Karpas-422 (cell line): ENCODE results near the gene DENND5B. TPM values are rescaled to one million over a fixed set of nuclear protein-coding genes. Genes with fewer than 3 reads are reported as not detected.
A peak's percentile ranks its signal among the peaks of the same experiment; 100 is the strongest.

Experiments
- DNase-seq: peaks from one replicate; pipeline ENCODE4 v3.0.0-alpha.2; 2015
- H2AFZ ChIP-seq: fragments of 200-600 bp; sonication (generic); 2 replicates; pipeline ENCODE4 v1.6.1; 2014; ENCODE audit warnings: antibody characterized with exemption, low read length, mixed read lengths
- H3K27ac ChIP-seq: fragments of 200-600 bp; sonication (generic); 2 replicates; pipeline ENCODE4 v1.5.1; 2014; ENCODE audit warnings: mild to moderate bottlenecking, low read length, moderate library complexity
- H3K27me3 ChIP-seq: fragments of 200-600 bp; sonication (generic); 2 replicates; pipeline ENCODE4 v1.6.1; 2014; ENCODE audit warnings: low read length, mixed read lengths
- H3K36me3 ChIP-seq: fragments of 200-600 bp; sonication (generic); 2 replicates; pipeline ENCODE4 v1.6.1; 2014; ENCODE audit warnings: low read length, mixed read lengths; ENCODE audit not compliant: insufficient read depth
- H3K4me1 ChIP-seq: fragments of 200-600 bp; sonication (generic); 2 replicates; pipeline ENCODE4 v1.6.1; 2014; ENCODE audit warnings: mild to moderate bottlenecking, low read length, mixed read lengths
- H3K4me2 ChIP-seq: fragments of 200-600 bp; sonication (generic); 2 replicates; pipeline ENCODE4 v1.6.1; 2014; ENCODE audit warnings: low read length, low read depth, mild to moderate bottlenecking; ENCODE audit not compliant: poor library complexity, severe bottlenecking
- H3K4me3 ChIP-seq: fragments of 200-600 bp; sonication (generic); 2 replicates; pipeline ENCODE4 v1.5.1; 2014; ENCODE audit warnings: mild to moderate bottlenecking, antibody characterized with exemption, low read length, mixed read lengths
- H3K79me2 ChIP-seq: fragments of 200-600 bp; sonication (generic); 2 replicates; pipeline ENCODE4 v1.6.1; 2014; ENCODE audit warnings: mild to moderate bottlenecking, low read length, mixed read lengths
- H3K9ac ChIP-seq: fragments of 200-600 bp; sonication (generic); 2 replicates; pipeline ENCODE4 v1.6.0; 2014; ENCODE audit warnings: low read length
- H3K9me2 ChIP-seq: fragments of 200-600 bp; sonication (generic), shearing (Covaris generic); replicated peaks from 2 replicates; pipeline ENCODE4 v1.6.0; 2014; ENCODE audit warnings: mild to moderate bottlenecking, low read length, moderate library complexity; ENCODE audit not compliant: insufficient read depth
- H3K9me3 ChIP-seq: fragments of 300-700, 200-600 bp; sonication (generic); 2 replicates; pipeline ENCODE4 v1.6.1; 2014; ENCODE audit warnings: low read length, mixed read lengths
- H4K20me1 ChIP-seq: fragments of 200-600 bp; sonication (generic); 2 replicates; pipeline ENCODE4 v1.6.1; 2014; ENCODE audit warnings: mild to moderate bottlenecking, antibody characterized with exemption, low read length, low read depth; ENCODE audit not compliant: insufficient read depth
- total RNA-seq: library from RNA; depleted of rRNA; stranded (reverse); fragments of >200 nt; shearing (Covaris generic); gene quantifications from 2 replicates; pipeline ENCODE4 v1.2.3, GENCODE V29; 2014; ENCODE audit warnings: low replicate concordance

Gene DENND5B
- total RNA-seq, 1 experiment from 2014 or later: 5.5 TPM

- Histone ChIP-seq H3K9me2 (no peaks in the 10 kb centered on the region), H3K9me3 (no peaks in the 10 kb centered on the region), H3K4me1 (peaks cover 54% of the 10 kb centered on the region), H3K27ac (no peak overlapping the region), H4K20me1 (no peaks in the 10 kb centered on the region), H3K36me3 (no peaks in the 10 kb centered on the region), H3K27me3 (no peaks in the 10 kb centered on the region), H2AFZ (no peak overlapping the region), H3K9ac (no peak overlapping the region), H3K4me3 (no peak overlapping the region), H3K4me2 (peak overlapping the region; percentile 10), H3K79me2 (no peaks in the 10 kb centered on the region)
- no peak for DNase-seq
Observed at GRCh38 chr12:31600750-31601149, 9.8 kb upstream of the DENND5B start.

- Histone ChIP-seq H3K4me1 (peaks cover 54% of the 10 kb centered on the region), H3K9ac (no peak overlapping the region), H3K36me3 (no peaks in the 10 kb centered on the region), H3K4me2 (peak overlapping the region; percentile 10), H3K27ac (no peak overlapping the region), H2AFZ (no peak overlapping the region), H4K20me1 (no peaks in the 10 kb centered on the region), H3K79me2 (no peaks in the 10 kb centered on the region), H3K9me3 (no peaks in the 10 kb centered on the region), H3K27me3 (no peaks in the 10 kb centered on the region), H3K4me3 (no peak overlapping the region), H3K9me2 (no peaks in the 10 kb centered on the region)
- peak; percentile 75 for DNase-seq
Observed at GRCh38 chr12:31600252-31600651, 9.3 kb upstream of the DENND5B start.

GRCh38 chr12:31599053-31599452 lies 8.1 kb upstream of the DENND5B start:
- Histone ChIP-seq H2AFZ (no peak overlapping the region), H3K36me3 (no peaks in the 10 kb centered on the region), H3K27me3 (no peaks in the 10 kb centered on the region), H3K4me2 (peak overlapping the region; percentile 55), H3K4me3 (peak overlapping the region; percentile 33; the same call in 1 of the 2 replicates), H3K79me2 (no peaks in the 10 kb centered on the region), H3K27ac (peak overlapping the region; percentile 50), H3K9me3 (no peaks in the 10 kb centered on the region), H3K9me2 (no peaks in the 10 kb centered on the region), H3K9ac (no peak overlapping the region; the same call in 1 of the 2 replicates), H4K20me1 (no peaks in the 10 kb centered on the region), H3K4me1 (peaks cover 43% of the 10 kb centered on the region)
- DNase-seq: peak; percentile 88

GRCh38 chr12:31597066-31597465 lies 6.1 kb upstream of the DENND5B start:
- Histone ChIP-seq H3K9me3 (no peaks in the 10 kb centered on the region), H4K20me1 (no peaks in the 10 kb centered on the region), H3K9ac (no peak overlapping the region), H3K27ac (no peak overlapping the region), H3K4me2 (no peak overlapping the region), H3K27me3 (no peaks in the 10 kb centered on the region), H3K9me2 (no peaks in the 10 kb centered on the region), H3K79me2 (no peaks in the 10 kb centered on the region), H3K36me3 (no peaks in the 10 kb centered on the region), H3K4me3 (no peak overlapping the region), H3K4me1 (peaks cover 24% of the 10 kb centered on the region), H2AFZ (no peak overlapping the region)
- no peak for DNase-seq

- H3K4me1 ChIP-seq: peaks cover 23% of the 10 kb centered on the region
- no peaks in the 10 kb centered on the region for H3K9me3 ChIP-seq
- H3K4me3 ChIP-seq: no peak overlapping the region
- no peak overlapping the region for H3K9ac ChIP-seq
- no peaks in the 10 kb centered on the region for H4K20me1 ChIP-seq
- H3K36me3 ChIP-seq: no peaks in the 10 kb centered on the region
- H3K9me2 ChIP-seq: no peaks in the 10 kb centered on the region
- H3K4me2 ChIP-seq: no peak overlapping the region
- no peak for DNase-seq
- no peaks in the 10 kb centered on the region for H3K79me2 ChIP-seq
- no peak overlapping the region for H3K27ac ChIP-seq
- no peaks in the 10 kb centered on the region for H3K27me3 ChIP-seq
- H2AFZ ChIP-seq: no peak overlapping the region
Observed at GRCh38 chr12:31594681-31595080, 3.7 kb upstream of the DENND5B start.

- H3K9me3 ChIP-seq: no peaks in the 10 kb centered on the region
- H3K27ac ChIP-seq: no peak overlapping the region
- no peaks in the 10 kb centered on the region for H3K27me3 ChIP-seq
- H3K4me3 ChIP-seq: peak overlapping the region; percentile 78
- H3K36me3 ChIP-seq: no peaks in the 10 kb centered on the region
- H3K4me1 ChIP-seq: peaks cover 33% of the 10 kb centered on the region
- H3K79me2 ChIP-seq: no peaks in the 10 kb centered on the region
- DNase-seq: peak; percentile 52
- no peaks in the 10 kb centered on the region for H3K9me2 ChIP-seq
- peak overlapping the region; percentile 80 for H3K4me2 ChIP-seq
- H3K9ac ChIP-seq: peak overlapping the region; percentile 77
- peaks cover 11% of the 10 kb centered on the region; the same call in 1 of the 2 replicates for H4K20me1 ChIP-seq
- H2AFZ ChIP-seq: peak overlapping the region; percentile 83
Observed at GRCh38 chr12:31591380-31591901, 505 bp upstream of the DENND5B start.

- Histone ChIP-seq H4K20me1 (peaks cover 20% of the 10 kb centered on the region; the same call in 1 of the 2 replicates), H3K4me2 (peak overlapping the region; percentile 80), H3K79me2 (no peaks in the 10 kb centered on the region), H3K36me3 (no peaks in the 10 kb centered on the region), H2AFZ (peak overlapping the region; percentile 98), H3K27ac (no peak overlapping the region), H3K4me3 (peak overlapping the region; percentile 78), H3K9me3 (no peaks in the 10 kb centered on the region), H3K9me2 (no peaks in the 10 kb centered on the region), H3K27me3 (no peaks in the 10 kb centered on the region), H3K4me1 (peaks cover 47% of the 10 kb centered on the region), H3K9ac (peak overlapping the region; percentile 77)
- DNase-seq: peak; percentile 68
Observed at GRCh38 chr12:31589904-31590641, 863 bp downstream of the DENND5B start.

GRCh38 chr12:31589598-31589903 lies 1.4 kb downstream of the DENND5B start:
- Histone ChIP-seq H3K36me3 (no peaks in the 10 kb centered on the region), H3K27ac (no peak overlapping the region), H3K4me2 (peak overlapping the region; percentile 80), H3K9me2 (no peaks in the 10 kb centered on the region), H3K9ac (peak overlapping the region; percentile 77), H3K4me3 (peak overlapping the region; percentile 78), H3K9me3 (no peaks in the 10 kb centered on the region), H3K27me3 (no peaks in the 10 kb centered on the region), H2AFZ (peak overlapping the region; percentile 98; the same call in 1 of the 2 replicates), H3K4me1 (peaks cover 48% of the 10 kb centered on the region), H4K20me1 (peaks cover 20% of the 10 kb centered on the region; the same call in 1 of the 2 replicates), H3K79me2 (no peaks in the 10 kb centered on the region)
- peak; percentile 73 for DNase-seq
